ENCODE measurements around the gene RASGRF2.

RASGRF2 gene

GRCh38 chr5:81213070-81213469 is 252.9 kb downstream of the RASGRF2 start:
- no peak for DNase-seq (ENCODE audit: low read depth in 1 of 2, low spot score in 1 of 2)
- Histone ChIP-seq H3K27ac (replicated peaks) (no peak overlapping the region), H3K27me3 (ENCODE audit: insufficient read depth, poor library complexity, severe bottlenecking) (no peaks in the 10 kb centered on the region), H3K4me3 (replicated peaks; ENCODE audit: insufficient read depth, low read length) (no peak overlapping the region)
- no peak for TF ChIP-seq REST (IDR thresholded peaks at IDR 0.05; ENCODE audit: insufficient replicate concordance, low read depth)
- no peak for TF ChIP-seq POLR2AphosphoS5 (IDR thresholded peaks at IDR 0.05; ENCODE audit: low read depth)
- TF ChIP-seq GABPA (IDR thresholded peaks at IDR 0.05; ENCODE audit: low read depth): no peak
- TF ChIP-seq CTCF (IDR thresholded peaks at IDR 0.05; ENCODE audit: insufficient read depth, low read length): no peak
- TF ChIP-seq SPI1 (IDR thresholded peaks at IDR 0.05; ENCODE audit: borderline replicate concordance, low read depth): no peak

- no peaks in the 10 kb centered on the region for H3K27me3 ChIP-seq (ENCODE audit: insufficient read depth, poor library complexity, severe bottlenecking)
- no peak for DNase-seq (ENCODE audit: low read depth in 1 of 2, low spot score in 1 of 2)
- H3K27ac ChIP-seq (replicated peaks): no peak overlapping the region
- TF ChIP-seq REST (IDR thresholded peaks at IDR 0.05; ENCODE audit: insufficient replicate concordance, low read depth) (no peak), GABPA (IDR thresholded peaks at IDR 0.05; ENCODE audit: low read depth) (no peak), SPI1 (IDR thresholded peaks at IDR 0.05; ENCODE audit: borderline replicate concordance, low read depth) (no peak), POLR2AphosphoS5 (IDR thresholded peaks at IDR 0.05; ENCODE audit: low read depth) (no peak), CTCF (IDR thresholded peaks at IDR 0.05; ENCODE audit: insufficient read depth, low read length) (no peak)
- no peak overlapping the region for H3K4me3 ChIP-seq (replicated peaks; ENCODE audit: insufficient read depth, low read length)
These were observed 254.7 kb downstream of the RASGRF2 start for GRCh38 chr5:81214848-81215247.

- no peak overlapping the region for H3K27ac ChIP-seq (replicated peaks)
- DNase-seq (ENCODE audit: low read depth in 1 of 2, low spot score in 1 of 2): no peak
- no peak for TF ChIP-seq GABPA (IDR thresholded peaks at IDR 0.05; ENCODE audit: low read depth)
- TF ChIP-seq CTCF (IDR thresholded peaks at IDR 0.05; ENCODE audit: insufficient read depth, low read length): no peak
- no peak for TF ChIP-seq SPI1 (IDR thresholded peaks at IDR 0.05; ENCODE audit: borderline replicate concordance, low read depth)
- TF ChIP-seq POLR2AphosphoS5 (IDR thresholded peaks at IDR 0.05; ENCODE audit: low read depth): no peak
- no peak for TF ChIP-seq REST (IDR thresholded peaks at IDR 0.05; ENCODE audit: insufficient replicate concordance, low read depth)
- H3K27me3 ChIP-seq (ENCODE audit: insufficient read depth, poor library complexity, severe bottlenecking): no peaks in the 10 kb centered on the region
- H3K4me3 ChIP-seq (replicated peaks; ENCODE audit: insufficient read depth, low read length): no peak overlapping the region
These were observed 256.0 kb downstream of the RASGRF2 start for GRCh38 chr5:81216152-81216551.
